Peyer's patch (tissue), 4 donors: Measurements from ENCODE around the gene STYXL2.

Experiments used
- CTCF ChIP-seq, 6 experiments: fragments of 450-650 bp in 4 of 6; fragments of 200-600 bp in 2 of 6; sonication (generic) in 1 of 6; IDR thresholded peaks; one replicate each; pipeline ENCODE4 v1.5.1; 2017 to 2019; ENCODE audit warnings: antibody characterized with exemption in 6 of 6, mild to moderate bottlenecking in 3 of 6, moderate library complexity in 1 of 6
- POLR2A ChIP-seq, 2 donors: fragments of 450-650 bp; IDR thresholded peaks; one replicate each; pipeline ENCODE4 v1.5.1; 2017; ENCODE audit warnings: antibody characterized with exemption in 2 of 2, mild to moderate bottlenecking in 2 of 2, moderate library complexity in 2 of 2

- no peak for TF ChIP-seq CTCF (IDR thresholded peaks at IDR 0.05)
- TF ChIP-seq POLR2A (IDR thresholded peaks at IDR 0.05) = no peak
These were observed 11.6 kb downstream of the STYXL2 start for GRCh38 chr1:167105271-167106118.
